Fibroblast of skin of left quadriceps (primary cell): ENCODE results near the gene DCLK1.
"Not testable (repeated sequence)": the region's sequence is repeated elsewhere in the genome, so short reads cannot be mapped to it uniquely, and the experiment has no call there.

ENCODE experiments used
- DNase-seq, 2 experiments: peaks; one replicate each; pipeline ENCODE4 v3.0.0-alpha.2; 2013; ENCODE audit warnings: low read depth in 2 of 2

Gene DCLK1

DNA sequence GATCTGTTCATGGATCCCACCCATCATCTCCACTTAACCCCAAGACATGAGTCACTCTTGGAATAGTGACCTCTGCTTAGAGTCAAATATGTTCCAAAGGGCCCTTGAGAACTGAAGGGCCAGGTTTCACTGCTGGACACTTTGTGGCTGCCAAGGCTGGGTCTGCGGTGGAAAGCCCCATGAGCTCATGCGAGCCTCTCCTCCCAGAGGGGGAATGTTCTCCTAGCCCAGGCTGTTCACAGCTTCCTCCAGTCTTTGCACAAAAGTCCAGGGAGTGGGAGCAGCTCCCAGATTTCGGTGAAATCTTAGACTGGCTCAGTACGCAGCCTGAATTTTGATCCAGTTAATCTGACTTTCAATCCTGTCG is 732 bp upstream of the DCLK1 start:
- peak in 1 of 2 experiments; percentile 3 for DNase-seq

DNA sequence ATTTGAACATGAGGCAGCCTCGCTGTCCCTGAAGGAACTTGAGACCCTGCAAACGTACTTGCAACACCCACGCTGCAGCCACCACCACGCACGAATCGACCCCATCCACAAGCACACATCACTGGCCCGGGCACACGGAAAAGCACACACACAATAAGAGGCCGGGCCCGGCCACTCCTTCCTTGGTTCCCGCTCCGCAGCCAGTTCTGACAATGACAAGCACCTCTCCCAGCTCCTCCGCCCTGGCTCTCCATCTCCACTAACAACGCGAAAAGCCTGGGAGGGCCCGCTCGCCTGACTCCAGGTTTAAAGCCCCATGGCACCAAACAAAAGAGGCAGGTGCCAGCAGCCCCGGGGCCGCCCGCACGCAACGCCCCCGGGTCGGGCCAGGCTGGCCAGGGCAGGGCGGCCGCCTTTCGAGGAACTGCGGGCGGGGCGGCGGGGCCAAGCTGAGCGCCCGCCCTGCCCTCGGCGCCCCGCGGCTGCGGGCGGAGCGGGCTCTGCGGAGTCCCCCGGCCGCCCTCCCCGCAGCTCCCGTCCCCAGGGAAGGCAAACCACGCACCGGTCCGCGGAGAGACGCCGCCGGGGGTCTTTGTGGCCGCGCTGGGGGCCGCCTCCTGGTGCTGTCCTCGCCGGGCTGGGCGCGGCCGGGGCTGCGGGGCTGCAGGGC is 495 bp downstream of the DCLK1 start:
- DNase-seq = no peak

DNA sequence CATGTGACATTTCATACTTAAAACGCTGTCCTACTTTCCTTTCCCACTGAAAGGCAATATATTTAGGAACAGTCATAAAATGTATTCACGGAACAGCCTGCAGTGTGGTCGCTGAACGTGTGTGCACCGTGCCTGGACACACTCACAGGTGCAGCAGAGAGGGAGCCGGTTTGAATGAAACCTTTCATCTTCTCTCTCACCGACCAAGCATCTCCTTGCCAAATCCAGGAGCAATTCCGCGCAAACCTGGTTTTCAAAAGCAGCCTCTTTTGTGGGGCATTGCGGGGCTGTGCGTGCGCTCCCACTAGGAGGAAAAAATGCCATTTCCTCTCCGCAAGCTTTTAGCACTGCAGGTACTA is 1.0 kb downstream of the DCLK1 start:
- DNase-seq = no peak

DNA sequence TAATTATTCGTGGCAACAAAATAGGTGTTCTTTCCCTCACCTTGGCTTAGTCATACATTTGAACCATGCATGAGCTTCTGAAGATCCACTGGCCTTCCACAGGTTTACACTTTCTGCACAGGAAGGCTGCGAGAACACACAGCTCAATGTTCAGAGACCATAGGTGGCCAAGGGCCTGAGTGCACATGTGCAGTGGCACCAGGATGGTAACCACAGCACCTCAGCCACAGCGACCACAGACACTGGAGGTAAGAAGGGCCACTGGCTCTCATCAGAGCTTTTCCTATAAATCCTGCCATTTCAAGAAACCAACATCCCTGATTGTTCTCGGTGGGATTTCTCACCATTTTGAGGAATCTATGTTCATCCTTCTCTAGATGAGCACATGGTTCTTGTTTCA is 1.6 kb downstream of the DCLK1 start:
- no peak for DNase-seq

DNA sequence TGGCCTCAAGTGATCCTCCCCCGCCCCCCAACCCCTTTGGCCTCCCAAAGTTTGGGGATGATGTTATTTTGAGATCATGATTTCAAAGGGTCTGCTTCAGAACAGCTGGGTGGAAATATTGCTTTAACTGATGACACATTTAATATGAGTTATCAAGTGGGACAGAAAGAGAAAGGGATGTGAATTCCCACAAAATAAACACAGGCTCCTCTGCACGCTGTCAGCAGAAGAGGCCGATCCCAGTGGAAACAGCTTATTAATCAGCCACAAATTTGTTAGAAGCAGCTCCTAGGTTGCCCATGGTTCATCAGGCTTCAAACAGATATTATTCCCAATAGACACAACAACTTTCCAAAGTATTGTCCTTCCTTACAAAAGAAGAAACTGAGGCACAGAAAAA is 4.7 kb downstream of the DCLK1 start:
- DNase-seq = no peak

DNA sequence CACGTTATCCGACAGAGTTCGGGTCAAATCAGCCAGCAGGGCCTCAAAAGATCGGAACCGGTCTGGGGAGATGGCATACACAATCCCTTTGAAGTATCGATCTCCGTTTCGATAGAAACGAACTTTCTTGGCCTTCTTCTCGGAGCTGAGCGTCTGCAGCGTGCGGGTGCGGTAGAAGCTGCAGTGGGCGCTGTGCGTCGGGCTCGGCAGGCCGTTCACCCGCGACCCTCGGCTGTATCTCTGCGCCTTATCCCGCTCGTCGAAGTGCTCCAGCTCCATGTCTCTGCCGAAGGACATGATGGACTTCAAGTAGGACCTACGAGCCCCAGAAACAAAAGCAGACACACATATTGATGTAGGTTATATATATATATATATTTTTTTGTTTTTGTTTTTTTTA is 5.3 kb downstream of the DCLK1 start:
- no peak for DNase-seq

DNA sequence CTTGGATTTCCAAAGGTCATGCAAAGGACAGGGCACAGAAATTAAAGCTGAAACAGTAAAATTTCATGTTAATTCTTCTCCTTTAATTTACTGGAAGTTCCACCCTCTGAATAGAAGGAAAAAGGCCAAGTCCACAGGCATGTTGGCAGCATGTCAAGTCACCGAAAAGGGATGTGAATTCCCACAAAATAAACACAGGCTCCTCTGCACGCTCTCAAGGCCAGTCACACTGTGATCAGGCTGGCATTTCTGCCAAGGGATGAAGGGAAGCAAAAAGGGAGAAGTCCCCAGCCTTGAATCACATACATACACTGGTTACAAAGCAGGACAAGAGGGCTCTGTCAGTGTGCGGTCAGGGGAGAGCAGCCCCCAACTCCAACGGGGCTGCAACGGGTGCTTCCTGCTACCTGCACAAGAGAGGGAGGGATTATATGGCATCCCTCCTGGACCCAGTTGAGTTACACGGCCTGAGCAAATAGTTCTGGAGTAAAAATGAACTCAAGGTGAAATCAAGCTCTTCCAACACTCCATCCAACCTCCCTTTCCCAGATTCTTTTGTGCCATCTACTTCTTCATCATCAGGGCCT is 6.9 kb downstream of the DCLK1 start:
- DNase-seq = peak; percentile 30 to 34

DNA sequence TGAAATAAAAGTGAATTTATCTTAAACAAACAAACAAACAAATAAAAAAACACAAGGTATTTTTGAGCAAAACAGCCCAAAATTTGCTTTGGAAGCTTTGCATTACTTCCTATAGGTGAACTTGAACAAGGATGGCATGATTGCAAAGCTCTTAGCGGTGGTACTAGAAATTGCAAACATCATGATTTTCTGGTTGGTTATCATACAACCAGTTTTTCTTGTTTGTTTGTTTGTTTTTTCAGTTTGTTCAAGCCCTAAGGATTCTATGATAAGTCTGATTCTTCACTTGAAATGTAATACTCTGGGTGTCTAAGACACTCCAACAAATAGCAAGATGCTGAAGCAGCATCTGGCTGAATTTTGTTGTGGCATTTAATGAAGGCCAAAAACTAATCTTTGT is 15.9 kb downstream of the DCLK1 start:
- DNase-seq = no peak

DNA sequence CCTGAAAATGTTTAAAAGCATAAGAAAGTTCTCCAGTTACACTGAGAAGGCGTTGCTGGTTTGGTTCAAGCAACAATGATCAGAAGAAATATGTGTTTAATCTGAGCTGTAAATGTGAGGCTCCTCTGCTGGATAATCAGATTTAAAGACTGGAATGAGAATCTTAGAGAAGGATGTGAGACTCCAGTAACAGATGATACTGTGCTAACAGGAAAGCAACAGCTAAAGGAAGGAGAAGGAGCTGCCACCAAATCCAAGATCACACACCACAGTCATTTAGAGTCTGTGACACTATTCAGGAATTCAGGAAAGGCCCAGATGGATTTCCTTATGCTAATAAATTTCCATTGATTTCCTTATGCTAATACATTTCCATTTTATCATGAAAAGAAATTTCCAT is 16.9 kb downstream of the DCLK1 start:
- no peak for DNase-seq

DNA sequence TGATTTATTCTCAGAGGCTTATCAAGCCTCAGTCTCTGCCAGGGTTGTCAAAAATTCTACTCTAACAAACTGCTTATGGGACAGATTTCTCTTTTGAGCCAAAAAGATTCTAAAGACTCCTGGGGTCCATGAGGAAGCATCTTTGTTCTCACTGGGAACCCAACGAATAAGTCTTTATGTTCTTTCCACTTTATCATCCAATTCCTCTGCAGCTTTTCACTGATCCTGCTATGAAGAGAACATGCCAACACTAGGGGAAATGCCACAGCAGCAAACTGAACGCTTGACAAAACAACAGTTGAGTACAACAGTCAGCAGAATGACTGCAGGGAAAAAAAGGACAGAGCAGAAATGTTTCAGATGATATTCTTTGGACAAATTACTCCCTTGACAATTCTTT is 22.2 kb downstream of the DCLK1 start:
- DNase-seq = no peak

DNA sequence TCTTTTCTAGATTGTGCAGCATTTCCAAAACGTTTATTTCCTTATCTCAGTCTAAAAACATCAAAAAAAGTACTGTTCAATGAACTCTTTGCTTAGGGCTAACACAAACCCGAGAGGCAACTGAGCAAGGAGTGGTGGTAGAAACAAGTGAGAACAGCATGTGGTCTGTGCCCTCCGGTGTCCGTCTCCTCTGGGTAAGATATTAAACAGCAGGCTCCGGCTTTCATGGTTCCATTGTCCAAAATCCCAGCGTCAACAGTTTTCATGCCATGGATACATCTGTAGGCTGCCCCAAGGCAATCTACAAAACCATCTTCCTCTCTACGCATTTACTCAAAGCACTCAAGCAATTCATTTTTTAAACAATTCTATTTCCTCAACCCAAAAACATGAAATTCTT is 22.8 kb downstream of the DCLK1 start:
- no peak for DNase-seq

DNA sequence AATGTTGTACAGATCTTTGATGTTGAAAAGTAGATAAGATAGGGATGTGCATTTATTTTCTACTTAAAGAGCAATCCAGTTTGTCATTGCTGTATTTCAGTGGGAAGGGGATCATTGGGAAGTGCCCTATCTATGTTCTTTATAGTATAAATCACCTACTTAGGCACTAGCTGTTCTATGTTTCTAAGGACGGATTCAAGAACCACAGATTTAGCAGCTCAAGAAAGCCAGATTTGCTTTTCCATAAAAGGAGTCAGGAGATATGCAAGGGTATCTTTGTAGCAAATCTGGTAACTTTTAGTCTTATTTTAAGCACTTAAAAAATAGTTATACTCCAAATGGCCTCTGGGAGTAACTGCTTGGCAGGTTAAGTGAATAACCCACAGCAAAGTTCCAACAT is 23.7 kb downstream of the DCLK1 start:
- no peak for DNase-seq

DNA sequence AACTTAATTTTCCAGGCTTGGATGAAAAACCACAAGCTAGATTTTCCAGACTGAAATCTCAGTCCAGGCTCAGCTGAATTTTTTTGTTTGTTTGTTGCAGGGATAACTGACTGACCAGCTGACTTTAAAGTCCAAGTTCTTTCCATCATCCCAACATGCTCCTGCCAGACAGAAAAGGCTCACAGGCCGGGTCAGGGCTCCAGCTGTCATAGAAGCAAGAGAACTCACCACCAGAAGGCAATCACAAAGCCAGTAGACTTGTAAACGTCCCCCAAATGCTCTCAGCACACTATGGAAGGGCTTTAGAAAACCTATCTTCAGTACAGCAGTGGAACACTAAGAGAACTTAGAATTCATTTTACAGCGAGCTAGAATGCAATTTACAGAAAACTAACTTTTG is 25.5 kb downstream of the DCLK1 start:
- DNase-seq = no peak

DNA sequence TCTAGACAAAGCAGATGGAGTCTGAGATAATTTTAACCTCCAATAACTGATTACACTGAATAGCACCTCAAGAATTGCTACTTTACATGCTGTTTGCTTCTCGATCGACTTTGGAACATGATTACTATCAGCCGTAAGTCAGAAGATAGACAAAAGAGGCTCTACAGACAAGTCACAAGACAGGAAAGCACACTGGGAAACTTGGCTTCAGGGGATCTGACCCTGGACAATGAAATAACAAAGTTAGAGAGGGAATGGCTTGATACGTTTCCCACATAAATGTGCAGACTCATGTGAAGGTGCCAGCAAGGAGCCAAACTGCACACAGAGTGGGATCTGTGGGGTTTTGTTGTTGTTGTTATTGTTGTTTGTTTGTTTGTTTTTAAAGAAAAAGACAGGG is 28.5 kb downstream of the DCLK1 start:
- DNase-seq = no peak

DNA sequence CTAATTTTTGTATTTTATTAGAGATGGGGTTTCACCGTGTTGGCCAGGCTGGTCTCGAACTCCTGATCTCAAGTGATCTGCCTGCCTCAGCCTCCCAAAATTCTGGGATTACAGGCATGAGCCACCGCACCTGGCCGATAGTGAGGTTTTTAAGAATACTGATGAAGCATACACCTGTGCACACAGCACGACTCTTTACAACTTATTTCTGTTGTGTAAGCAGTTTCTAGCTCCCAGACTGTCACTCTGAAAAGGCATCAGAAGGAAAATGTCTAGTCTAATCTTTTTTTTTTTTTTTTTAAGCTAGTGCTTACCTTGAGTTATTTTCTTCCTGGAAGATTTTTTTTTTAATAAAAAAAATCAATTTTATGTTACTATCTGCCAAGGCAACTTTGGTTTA is 29.3 kb downstream of the DCLK1 start:
- not testable (repeated sequence) for DNase-seq

DNA sequence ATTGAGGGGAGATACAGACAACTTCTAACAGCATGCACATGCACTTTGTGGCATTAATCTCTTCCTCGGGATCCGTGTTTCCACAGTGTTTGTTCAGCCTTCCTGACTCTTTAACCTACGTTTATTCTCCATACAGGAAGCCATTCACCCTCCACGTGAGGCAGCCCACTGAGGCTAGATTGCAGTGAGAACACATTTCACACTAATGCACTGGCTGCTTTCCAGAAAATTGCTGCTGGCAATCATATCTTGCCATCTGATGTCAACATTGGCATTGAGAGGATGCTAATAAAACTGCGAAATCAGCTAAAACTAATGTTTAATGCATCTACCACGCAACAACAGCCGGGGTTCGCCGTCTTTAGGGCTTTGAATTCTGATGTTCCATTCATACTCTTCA is 30.0 kb downstream of the DCLK1 start:
- DNase-seq = no peak

DNA sequence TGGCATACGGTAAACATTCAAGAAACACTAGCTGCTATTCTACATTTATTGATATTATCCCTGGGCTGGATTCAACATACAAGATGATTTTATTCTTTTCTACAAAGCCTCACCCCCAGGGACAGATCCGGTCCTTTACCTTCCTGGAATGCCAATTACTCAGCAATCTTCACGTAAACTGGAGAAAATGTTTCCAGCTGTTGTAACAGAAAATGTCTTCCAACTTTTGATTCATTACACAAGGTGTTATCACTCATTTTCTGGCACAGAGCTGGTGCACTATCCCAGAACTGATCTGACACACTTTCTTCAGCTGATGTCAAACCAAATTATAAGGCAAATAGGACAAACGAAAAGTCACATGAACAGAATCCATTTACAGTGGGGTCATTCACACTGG is 33.1 kb downstream of the DCLK1 start:
- DNase-seq = peak in 1 of 2 experiments; percentile 4

DNA sequence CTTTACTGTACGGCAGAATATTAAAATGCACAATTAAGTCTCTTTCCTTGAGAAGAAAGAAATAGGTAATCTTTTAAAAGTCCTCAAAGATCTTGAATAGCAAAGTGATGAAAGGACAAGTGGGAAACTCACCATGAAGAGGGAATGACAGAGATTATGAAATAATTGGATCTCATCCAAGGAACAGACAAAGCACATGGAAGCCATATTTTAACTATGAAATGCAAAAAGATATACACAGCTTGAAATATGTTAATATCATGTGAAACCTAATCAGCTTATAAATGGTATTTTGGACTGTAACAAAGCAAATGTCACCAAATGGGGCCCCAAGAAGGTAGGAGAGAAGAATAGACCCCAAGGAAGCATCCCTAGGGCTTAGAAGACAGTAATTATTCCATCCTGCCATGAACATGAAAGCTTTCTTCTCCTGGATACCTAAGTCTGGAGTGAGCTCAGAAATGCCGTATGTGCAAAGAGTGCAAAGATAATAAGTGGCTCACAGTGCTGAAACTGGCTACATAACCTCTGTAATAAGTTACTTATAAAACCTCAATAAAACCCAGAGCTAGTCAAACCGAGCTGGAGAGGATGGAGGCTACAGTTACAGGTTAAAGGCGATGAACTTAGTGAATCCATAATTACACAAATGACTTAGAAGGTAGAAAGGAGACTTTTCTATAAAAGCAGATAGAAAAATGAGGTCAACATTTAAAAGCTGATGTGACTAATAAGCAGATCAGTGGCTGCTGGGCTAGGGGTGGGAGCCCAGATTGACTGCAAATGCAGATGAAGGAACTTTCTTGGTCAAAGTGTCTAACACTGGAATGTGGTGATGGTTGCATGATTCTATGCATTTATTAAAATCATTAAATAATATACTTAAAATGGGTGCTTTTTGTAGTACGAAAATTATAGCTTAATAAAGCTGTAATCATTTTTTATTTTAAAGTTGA is 34.4 kb downstream of the DCLK1 start:
- DNase-seq = peak; percentile 12 to 20

DNA sequence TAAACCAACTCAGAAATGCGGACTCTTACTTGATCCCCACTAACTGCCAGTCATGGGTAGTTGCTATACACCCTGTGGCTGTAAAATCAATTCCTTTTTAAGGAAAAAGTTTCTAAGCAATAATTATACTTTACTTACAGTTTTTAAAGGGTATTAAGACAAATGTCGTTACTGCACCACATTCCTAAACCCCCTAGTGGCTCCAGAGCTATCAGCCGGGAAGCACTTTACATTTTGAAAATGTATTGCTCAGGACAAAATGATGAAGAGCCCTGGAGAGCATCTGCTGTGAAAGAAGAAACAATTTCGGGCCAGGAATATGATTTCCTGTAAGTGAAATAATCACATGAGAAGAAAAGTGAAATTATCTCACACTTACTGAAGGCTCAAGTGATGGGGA is 36.7 kb downstream of the DCLK1 start:
- DNase-seq = no peak

DNA sequence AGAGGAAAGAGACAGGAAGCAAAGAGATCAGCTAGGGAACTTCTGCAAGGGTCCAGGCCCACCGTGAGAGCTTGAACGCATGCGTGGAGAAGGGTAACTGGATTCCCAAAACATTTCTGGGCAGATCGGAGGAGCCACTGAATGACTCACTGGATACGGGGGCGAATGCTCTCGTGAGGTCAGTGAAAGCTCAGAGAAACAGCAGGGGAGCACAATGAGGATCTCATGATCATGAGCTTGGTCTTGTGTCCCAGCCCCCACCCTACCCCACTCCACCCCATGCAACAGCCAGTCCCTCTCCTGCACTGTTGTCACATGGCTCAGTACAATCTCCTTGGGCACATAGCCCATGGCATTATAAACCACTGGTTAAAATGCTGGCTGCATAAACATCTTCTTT is 40.6 kb downstream of the DCLK1 start:
- no peak for DNase-seq

DNA sequence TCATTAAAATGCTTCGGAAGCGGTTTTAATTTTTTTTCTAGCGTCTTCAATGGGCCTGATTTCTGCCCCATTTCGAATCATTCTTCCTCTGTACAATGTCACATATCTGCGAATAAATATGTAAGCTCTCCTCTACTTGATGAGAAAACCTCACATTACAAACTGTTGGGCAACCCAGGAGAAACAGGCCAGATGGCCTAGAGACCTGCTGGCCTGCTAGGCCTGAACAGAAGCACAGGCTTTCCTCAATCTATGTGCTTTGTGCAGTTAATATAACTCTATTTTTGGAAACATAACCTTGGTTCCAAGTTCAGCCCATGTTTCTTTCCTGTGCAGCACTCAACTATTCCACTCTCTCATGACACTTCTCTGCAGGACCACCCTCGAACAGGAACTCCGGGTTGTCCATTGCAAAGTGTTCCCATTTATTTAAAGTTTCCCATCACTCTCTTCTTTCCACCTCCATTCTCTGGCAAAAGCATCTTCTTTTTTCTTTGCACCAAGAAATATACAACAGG is 42.0 kb downstream of the DCLK1 start:
- DNase-seq = no peak

DNA sequence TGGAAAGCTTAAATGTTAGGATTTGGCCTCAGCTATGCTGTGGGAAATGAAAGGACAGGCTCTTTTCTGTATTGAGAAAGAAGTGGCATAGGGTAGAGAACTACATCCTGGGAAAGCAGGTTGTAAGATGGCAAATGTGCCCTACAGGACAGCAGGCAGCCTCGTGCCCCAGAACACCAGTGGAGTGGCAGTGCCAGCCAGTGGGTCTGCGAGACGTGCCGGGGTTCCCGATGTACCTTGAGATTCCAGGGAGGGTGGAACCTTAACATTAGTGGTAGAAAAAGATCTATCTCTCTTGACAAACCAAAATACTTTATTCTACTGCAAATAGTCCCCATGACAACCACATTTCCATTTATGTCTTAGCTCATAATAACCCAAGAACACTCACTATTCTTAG is 42.7 kb downstream of the DCLK1 start:
- DNase-seq = no peak

DNA sequence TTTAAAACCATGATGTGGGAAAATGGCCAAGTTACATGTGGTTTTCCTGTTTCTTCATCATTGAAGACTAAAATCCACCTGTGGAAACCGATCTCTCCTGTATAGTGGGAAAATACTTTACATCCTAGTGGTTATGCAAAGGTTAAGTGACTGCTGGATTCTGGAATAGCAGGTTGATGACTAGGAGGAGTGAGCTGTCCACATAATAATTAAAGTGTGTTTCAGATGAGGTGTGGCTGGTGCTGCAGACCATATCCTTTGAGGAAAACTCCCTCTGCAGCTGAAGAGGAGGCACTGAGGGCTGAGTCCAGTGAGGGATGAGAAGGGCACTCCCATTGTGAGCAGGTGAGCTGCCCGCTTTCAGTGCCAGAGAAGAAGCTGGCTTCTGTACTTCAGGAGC is 43.2 kb downstream of the DCLK1 start:
- DNase-seq = no peak
